Sigmoid colon (tissue), 4 donors: Measurements from ENCODE around the gene STK38.

ENCODE experiments used
- EP300 ChIP-seq, 4 donors: sonication (generic); formaldehyde crosslinking; IDR thresholded peaks; one replicate each; pipeline ENCODE4 v1.6.1; 2017; ENCODE audit warnings: antibody characterized with exemption in 4 of 4
- POLR2A ChIP-seq, 2 donors: fragments of 450-650 bp; IDR thresholded peaks; one replicate each; pipeline ENCODE4 v1.6.1; 2016; ENCODE audit warnings: antibody characterized with exemption in 2 of 2, mild to moderate bottlenecking in 2 of 2, moderate library complexity in 2 of 2
- POLR2AphosphoS5 ChIP-seq, 4 donors: sonication (generic); formaldehyde crosslinking; IDR thresholded peaks; one replicate each; pipeline ENCODE4 v1.6.1; 2017; ENCODE audit warnings: antibody characterized with exemption in 4 of 4

DNA sequence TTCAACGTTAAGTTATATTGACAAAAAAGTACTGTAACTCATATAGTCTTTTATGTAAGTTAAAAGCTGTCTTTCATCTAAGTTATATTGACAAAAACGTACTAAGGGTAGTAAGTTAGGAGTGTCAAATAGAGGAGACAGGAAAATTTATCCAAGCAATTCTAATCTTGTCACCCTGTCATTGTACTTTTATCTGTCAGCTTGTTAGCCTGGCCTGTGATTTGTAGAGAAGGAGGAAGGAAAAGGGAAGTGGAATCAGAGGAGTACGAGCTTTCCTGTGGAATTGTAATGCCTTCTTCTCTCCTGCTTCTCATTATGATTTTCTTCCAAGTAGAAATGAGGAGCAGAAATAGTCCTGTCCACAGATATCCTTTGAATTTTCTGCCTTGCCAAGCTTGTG is 85.6 kb downstream of the STK38 start:
- no peak for TF ChIP-seq EP300 (IDR thresholded peaks at IDR 0.05)
- no peak for TF ChIP-seq POLR2A (IDR thresholded peaks at IDR 0.05)
- no peak for TF ChIP-seq POLR2AphosphoS5 (IDR thresholded peaks at IDR 0.05)
